ENCODE results near the gene ZNF462.
A peak's percentile ranks its signal among the peaks of the same experiment; 100 is the strongest.

ZNF462 gene

GRCh38 chr9:106928350-106928749 lies 65.4 kb downstream of the ZNF462 start:
- in situ Hi-C loops (cut with HindIII; ENCODE audit: low sequenced_read_pairs) = no loop called here
- DNase-seq (ENCODE audit: low read depth, low spot score) = no peak
- TF ChIP-seq, protein P1, sequence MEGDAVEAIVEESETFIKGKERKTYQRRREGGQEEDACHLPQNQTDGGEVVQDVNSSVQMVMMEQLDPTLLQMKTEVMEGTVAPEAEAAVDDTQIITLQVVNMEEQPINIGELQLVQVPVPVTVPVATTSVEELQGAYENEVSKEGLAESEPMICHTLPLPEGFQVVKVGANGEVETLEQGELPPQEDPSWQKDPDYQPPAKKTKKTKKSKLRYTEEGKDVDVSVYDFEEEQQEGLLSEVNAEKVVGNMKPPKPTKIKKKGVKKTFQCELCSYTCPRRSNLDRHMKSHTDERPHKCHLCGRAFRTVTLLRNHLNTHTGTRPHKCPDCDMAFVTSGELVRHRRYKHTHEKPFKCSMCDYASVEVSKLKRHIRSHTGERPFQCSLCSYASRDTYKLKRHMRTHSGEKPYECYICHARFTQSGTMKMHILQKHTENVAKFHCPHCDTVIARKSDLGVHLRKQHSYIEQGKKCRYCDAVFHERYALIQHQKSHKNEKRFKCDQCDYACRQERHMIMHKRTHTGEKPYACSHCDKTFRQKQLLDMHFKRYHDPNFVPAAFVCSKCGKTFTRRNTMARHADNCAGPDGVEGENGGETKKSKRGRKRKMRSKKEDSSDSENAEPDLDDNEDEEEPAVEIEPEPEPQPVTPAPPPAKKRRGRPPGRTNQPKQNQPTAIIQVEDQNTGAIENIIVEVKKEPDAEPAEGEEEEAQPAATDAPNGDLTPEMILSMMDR (IDR thresholded peaks at IDR 0.05; ENCODE audit: low read depth, low read length) = no peak
- H3K4me3 ChIP-seq (ENCODE audit: low read depth, low read length) = no peak overlapping the region

- DNase-seq (ENCODE audit: low read depth, low spot score) = peak; percentile 47
Observed at GRCh38 chr9:106929471-106930177, 66.7 kb downstream of the ZNF462 start.

GRCh38 chr9:106930477-106930876 lies 67.5 kb downstream of the ZNF462 start:
- no peak for DNase-seq (ENCODE audit: low read depth, low spot score)
- TF ChIP-seq, protein P1 (IDR thresholded peaks at IDR 0.05; ENCODE audit: low read depth, low read length) = no peak
- in situ Hi-C loops (cut with HindIII; ENCODE audit: low sequenced_read_pairs) = no loop called here
- H3K4me3 ChIP-seq (ENCODE audit: low read depth, low read length) = no peak overlapping the region

More at GRCh38 chr9:106929471-106930177, 66.7 kb downstream of the ZNF462 start:
- TF ChIP-seq, protein P1 (IDR thresholded peaks at IDR 0.05; ENCODE audit: low read depth, low read length) = no peak
- no peak overlapping the region for H3K4me3 ChIP-seq (ENCODE audit: low read depth, low read length)
- in situ Hi-C loops (cut with HindIII; ENCODE audit: low sequenced_read_pairs) = no loop called here

GRCh38 chr9:106931466-106931865 lies 68.5 kb downstream of the ZNF462 start:
- in situ Hi-C loops (cut with HindIII; ENCODE audit: low sequenced_read_pairs) = no loop called here
- no peak for DNase-seq (ENCODE audit: low read depth, low spot score)

GRCh38 chr9:106932178-106932577 lies 69.2 kb downstream of the ZNF462 start:
- DNase-seq (ENCODE audit: low read depth, low spot score) = no peak
- no peak overlapping the region for H3K4me3 ChIP-seq (ENCODE audit: low read depth, low read length)
- in situ Hi-C loops (cut with HindIII; ENCODE audit: low sequenced_read_pairs) = no loop called here
- TF ChIP-seq, protein P1 (IDR thresholded peaks at IDR 0.05; ENCODE audit: low read depth, low read length) = no peak

More at GRCh38 chr9:106931466-106931865, 68.5 kb downstream of the ZNF462 start:
- no peak overlapping the region for H3K4me3 ChIP-seq (ENCODE audit: low read depth, low read length)
- TF ChIP-seq, protein P1 (IDR thresholded peaks at IDR 0.05; ENCODE audit: low read depth, low read length) = no peak

DNA sequence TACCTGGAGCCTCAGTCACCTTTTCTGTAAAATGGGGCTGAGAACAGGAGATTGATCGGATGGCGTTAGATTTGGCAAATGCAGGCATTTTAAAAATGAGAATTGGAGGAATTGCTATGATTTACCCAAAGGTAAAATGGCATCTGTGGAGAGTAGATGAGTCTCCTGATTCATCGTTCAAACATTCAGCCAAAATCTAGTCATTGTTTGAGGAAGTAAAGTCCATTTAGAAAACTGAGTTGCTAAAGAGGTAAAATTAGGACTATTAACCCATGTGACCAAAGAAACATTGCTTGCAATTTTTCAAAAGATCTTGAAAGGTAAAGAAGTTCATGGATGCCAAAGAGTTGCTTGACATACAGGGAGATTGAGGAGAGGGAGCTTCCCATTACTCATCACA lies 69.7 kb downstream of the ZNF462 start:
- TF ChIP-seq, protein P1 (IDR thresholded peaks at IDR 0.05; ENCODE audit: low read depth, low read length) = no peak
- in situ Hi-C loops (cut with HindIII; ENCODE audit: low sequenced_read_pairs) = no loop called here
- no peak for DNase-seq (ENCODE audit: low read depth, low spot score)
- H3K4me3 ChIP-seq (ENCODE audit: low read depth, low read length) = no peak overlapping the region

Measured in astrocyte of the spinal cord (primary cell).